HG03469 (cell line): ENCODE data around the gene CYP27C1.
"Not testable (repeated sequence)": the region's sequence is repeated elsewhere in the genome, so short reads cannot be mapped to it uniquely, and the experiment has no call there.

Source experiments
- ATAC-seq: cut with Tn5 transposase; IDR thresholded peaks from one replicate; pipeline ENCODE4 v1.9.1; 2021; ENCODE audit warnings: mild to moderate bottlenecking, moderate library complexity, moderate number of reproducible peaks; ENCODE audit not compliant: unreplicated experiment

CYP27C1 gene

GRCh38 chr2:127225186-127225960 lies 5.3 kb upstream of the CYP27C1 start:
- ATAC-seq: no peak

- not testable (repeated sequence) for ATAC-seq
Measured at GRCh38 chr2:127224135-127224534, 4.0 kb upstream of the CYP27C1 start.

GRCh38 chr2:127220768-127221527 lies 849 bp upstream of the CYP27C1 start:
- ATAC-seq: no peak

- ATAC-seq: no peak
Measured at GRCh38 chr2:127219171-127220070, 678 bp downstream of the CYP27C1 start.

- no peak for ATAC-seq
Measured at GRCh38 chr2:127218812-127219170, 1.3 kb downstream of the CYP27C1 start.

- ATAC-seq: no peak
Measured at GRCh38 chr2:127217470-127218325, 2.4 kb downstream of the CYP27C1 start.

GRCh38 chr2:127216593-127216992 lies 3.5 kb downstream of the CYP27C1 start:
- ATAC-seq: no peak

GRCh38 chr2:127216095-127216494 lies 4.0 kb downstream of the CYP27C1 start:
- no peak for ATAC-seq

- not testable (repeated sequence) for ATAC-seq
Measured at GRCh38 chr2:127214201-127214600, 5.9 kb downstream of the CYP27C1 start.

- no peak for ATAC-seq
Measured at GRCh38 chr2:127208313-127208712, 11.8 kb downstream of the CYP27C1 start.

- no peak for ATAC-seq
Measured at GRCh38 chr2:127205218-127206125, 14.6 kb downstream of the CYP27C1 start.

GRCh38 chr2:127201452-127201851 lies 18.6 kb downstream of the CYP27C1 start:
- no peak for ATAC-seq

- no peak for ATAC-seq
Measured at GRCh38 chr2:127200962-127201361, 19.1 kb downstream of the CYP27C1 start.

GRCh38 chr2:127199223-127199622 lies 20.9 kb downstream of the CYP27C1 start:
- ATAC-seq: no peak

GRCh38 chr2:127197475-127198385 lies 22.4 kb downstream of the CYP27C1 start:
- ATAC-seq: peak; percentile 58

- ATAC-seq: no peak
Measured at GRCh38 chr2:127196998-127197397, 23.1 kb downstream of the CYP27C1 start.

- no peak for ATAC-seq
Measured at GRCh38 chr2:127196549-127196948, 23.6 kb downstream of the CYP27C1 start.
